ENCODE measurements around the gene MRM2.

Gene MRM2

GRCh38 chr7:2209961-2210323 is 32.1 kb downstream of the MRM2 start:
- Histone ChIP-seq H3K9me3 (ENCODE audit: control insufficient read depth, insufficient read depth, low read depth, low read length) (no peaks in the 10 kb centered on the region), H3K36me3 (ENCODE audit: control insufficient read depth in 2 of 2, insufficient read depth in 1 of 2, low read length in 2 of 2) (peaks cover 7 to 84% of the 10 kb centered on the region in 2 experiments; a peak in 2 of 3 replicates), H3K27ac (ENCODE audit: extremely low read depth, low read depth, low read length) (no peak overlapping the region), H3K4me1 (ENCODE audit: control insufficient read depth, insufficient read depth, low read length) (no peaks in the 10 kb centered on the region), H3K4me3 (ENCODE audit: low read depth, low read length) (no peak overlapping the region)
- no peak for TF ChIP-seq ZNF530 (tag by site-specific recombination; IDR thresholded peaks at IDR 0.05; ENCODE audit: low read depth)
- TF ChIP-seq ZNF292 (tag by site-specific recombination; IDR thresholded peaks at IDR 0.05; ENCODE audit: borderline replicate concordance, low read depth), result no peak
- no peak for TF ChIP-seq ZBTB17 (tag by site-specific recombination; IDR thresholded peaks at IDR 0.05)
- TF ChIP-seq ZNF404 (tag by site-specific recombination; IDR thresholded peaks at IDR 0.05), result no peak
- no peak for TF ChIP-seq INSM2 (tag by site-specific recombination; IDR thresholded peaks at IDR 0.05)
- TF ChIP-seq ZNF202 (tag by site-specific recombination; IDR thresholded peaks at IDR 0.05; ENCODE audit: borderline replicate concordance), result no peak
- TF ChIP-seq ZNF10 (tag by site-specific recombination; IDR thresholded peaks at IDR 0.05), result no peak
- no peak for TF ChIP-seq ZNF791 (tag by site-specific recombination; IDR thresholded peaks at IDR 0.05)
- no peak for TF ChIP-seq SETDB1 (IDR thresholded peaks at IDR 0.05; ENCODE audit: insufficient read length, low read length)
- TF ChIP-seq GFI1B (tag by site-specific recombination; IDR thresholded peaks at IDR 0.05), result no peak
- TF ChIP-seq MYNN (tag by site-specific recombination; IDR thresholded peaks at IDR 0.05; ENCODE audit: borderline replicate concordance), result no peak
- TF ChIP-seq KLF7 (tag by site-specific recombination; IDR thresholded peaks at IDR 0.05; ENCODE audit: borderline replicate concordance), result no peak
- TF ChIP-seq ZNF280C (tag by site-specific recombination; IDR thresholded peaks at IDR 0.05), result no peak
- no peak for TF ChIP-seq ZNF426 (tag by site-specific recombination; IDR thresholded peaks at IDR 0.05)
- TF ChIP-seq ZBTB7A (tag by site-specific recombination; IDR thresholded peaks at IDR 0.05; ENCODE audit: low read depth), result no peak
- TF ChIP-seq GLIS2 (tag by site-specific recombination; IDR thresholded peaks at IDR 0.05), result no peak
- no peak for TF ChIP-seq REST (tag by site-specific recombination; IDR thresholded peaks at IDR 0.05)
- no peak for TF ChIP-seq ZNF391 (tag by site-specific recombination; IDR thresholded peaks at IDR 0.05; ENCODE audit: borderline replicate concordance, low read depth)
- no peak for TF ChIP-seq ZXDB (tag by site-specific recombination; IDR thresholded peaks at IDR 0.05)
- no peak for TF ChIP-seq SP7 (tag by site-specific recombination; IDR thresholded peaks at IDR 0.05)
- POLR2A ChIA-PET, result no interaction called here
- CTCF ChIA-PET, result interaction anchor here (0.5 to 1.2 kb wide), 5 partner anchors 52 to 995 kb away, joined by 3 to 5 read pairs (median 3); no protein-coding TSS in a partner anchor
